ENCODE data around the gene MAP6.

MAP6 gene

DNA sequence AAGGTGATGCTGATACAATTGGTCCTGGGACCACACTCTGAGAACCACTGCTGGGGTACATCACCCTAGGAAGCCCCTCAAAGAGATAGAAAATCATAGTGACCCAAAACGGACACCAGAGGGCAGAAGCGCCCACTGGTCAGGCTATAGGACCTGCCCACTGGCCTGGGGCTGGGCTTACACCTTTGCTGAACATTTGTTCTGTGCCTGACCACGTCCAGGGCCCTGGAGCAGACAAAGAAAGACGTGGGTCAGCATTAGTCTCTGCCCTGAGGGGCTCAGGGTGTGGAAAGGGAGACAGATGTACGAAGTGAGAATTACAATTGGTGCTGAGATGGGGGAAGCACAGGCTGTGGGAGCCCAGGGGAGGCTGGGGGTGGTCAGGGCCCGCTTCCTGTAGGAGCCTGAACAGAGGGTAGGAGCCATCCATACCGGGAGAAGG is 121.2 kb downstream of the MAP6 start:
- peak; percentile 86 for DNase-seq

- DNase-seq, result no peak
Observed at GRCh38 chr11:75547177-75547576, 121.7 kb downstream of the MAP6 start.

GRCh38 chr11:75543806-75544205 is 125.0 kb downstream of the MAP6 start:
- DNase-seq, result no peak

GRCh38 chr11:75542088-75542438 is 126.8 kb downstream of the MAP6 start:
- no peak for DNase-seq

DNA sequence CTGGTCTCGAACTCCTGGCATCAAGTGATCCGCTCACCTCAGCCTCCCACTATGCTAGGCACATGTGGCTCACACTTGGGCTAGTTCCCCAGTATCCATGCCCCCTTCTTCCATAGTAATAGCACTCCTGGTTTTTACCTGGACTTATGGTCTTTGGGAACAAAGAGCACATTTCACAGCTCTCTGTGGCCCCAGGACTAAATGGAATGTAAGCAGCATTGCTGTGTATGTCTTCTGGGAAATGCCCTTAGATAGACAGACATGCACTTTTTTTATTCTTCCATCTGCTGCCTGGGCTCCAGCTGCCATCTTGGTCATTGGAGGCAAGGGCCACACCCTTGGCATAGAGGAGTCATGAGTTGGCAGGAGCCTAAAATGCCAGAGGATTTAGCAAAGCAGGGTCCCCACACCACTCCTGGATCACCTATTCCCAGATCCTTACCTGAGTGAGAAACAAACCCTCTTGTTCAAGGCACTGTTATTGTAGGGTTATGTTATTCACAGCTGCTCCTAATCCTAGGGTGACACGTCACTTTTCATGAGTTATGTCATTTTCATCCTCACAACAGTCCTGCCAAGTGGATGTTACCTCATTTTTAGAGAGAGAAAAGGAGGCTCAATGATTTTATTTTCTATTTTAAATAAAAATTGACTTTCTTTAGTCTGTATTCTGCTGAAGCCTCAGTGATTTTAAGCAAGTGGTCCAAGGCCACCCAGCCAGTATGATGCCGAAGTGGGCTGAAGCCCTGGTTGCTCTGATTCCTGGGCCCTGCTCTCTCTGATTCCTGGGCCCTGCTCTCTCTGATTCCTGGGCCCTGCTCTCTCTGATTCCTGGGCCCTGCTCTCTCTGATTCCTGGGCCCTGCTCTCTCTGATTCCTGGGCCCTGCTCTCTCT is 127.4 kb downstream of the MAP6 start:
- DNase-seq, result no peak

GRCh38 chr11:75539459-75540334 is 129.1 kb downstream of the MAP6 start:
- peak; percentile 30 for DNase-seq

DNA sequence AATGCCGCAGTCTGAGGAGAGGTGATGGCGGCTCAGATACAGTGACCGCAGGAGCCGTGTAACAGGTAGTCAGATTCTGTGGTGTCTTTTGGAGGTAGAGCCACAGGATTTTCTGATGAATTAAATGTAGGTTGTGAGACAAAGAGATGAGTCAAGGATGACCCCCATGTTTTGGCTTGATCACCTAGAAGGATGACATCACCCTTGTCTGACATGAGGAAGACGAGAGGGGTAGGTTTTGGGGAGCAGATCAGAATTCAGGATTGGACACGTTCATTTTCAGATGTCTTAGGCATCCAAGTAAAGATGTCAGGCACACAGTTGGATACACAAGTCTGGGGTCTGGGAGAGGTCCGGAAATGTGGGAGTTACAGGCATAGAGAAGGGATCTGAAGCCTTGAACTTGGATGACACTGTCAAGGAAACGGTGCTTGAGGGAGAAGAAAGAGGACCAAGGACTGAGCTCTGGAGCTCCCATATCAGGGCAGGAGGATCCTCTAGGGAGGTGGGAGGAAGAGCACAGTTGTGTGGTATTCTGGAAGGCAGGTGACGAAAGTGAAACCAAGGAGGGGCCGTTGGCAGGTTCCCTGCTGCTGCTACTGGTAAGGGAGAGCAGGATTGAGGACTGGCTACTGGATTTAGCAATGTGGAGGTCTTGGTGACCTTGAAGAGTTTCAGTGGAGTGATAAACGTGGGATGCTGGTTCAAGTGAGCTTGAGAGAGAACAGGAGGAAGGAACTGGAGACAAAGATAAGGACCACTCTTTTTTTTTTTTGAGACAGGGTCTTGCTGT is 130.5 kb downstream of the MAP6 start:
- DNase-seq, result no peak

DNA sequence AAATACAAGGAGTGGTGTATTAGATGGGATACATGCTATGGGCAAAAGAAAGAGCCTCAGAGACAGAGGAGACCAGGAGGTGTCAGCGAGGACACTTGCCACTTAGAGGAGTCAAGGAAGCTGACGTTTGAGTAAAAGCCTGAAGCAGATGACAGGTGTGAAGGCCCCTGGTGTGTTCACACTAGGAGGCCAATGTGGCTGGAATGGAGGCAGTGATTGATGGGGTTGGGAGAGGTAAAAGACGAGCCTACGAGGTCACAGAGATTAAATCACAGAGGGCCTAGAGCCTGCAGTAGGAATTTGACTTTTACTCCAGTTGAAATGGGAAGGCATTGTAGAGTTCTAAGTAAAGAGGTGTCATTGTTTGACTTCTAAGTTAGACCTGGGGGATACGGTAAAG is 131.1 kb downstream of the MAP6 start:
- no peak for DNase-seq
